Fibroblast of pulmonary artery (primary cell): Measurements from ENCODE around the gene APOF.
A peak's percentile ranks its signal among the peaks of the same experiment; 100 is the strongest.

Experiments used
- DNase-seq: peaks from one replicate; pipeline ENCODE4 v3.0.0-alpha.2; 2010; ENCODE audit warnings: low read depth
- H3K4me3 ChIP-seq: replicated peaks from 2 replicates; pipeline ENCODE4 v1.5.1; 2011; ENCODE audit warnings: low read depth, mild to moderate bottlenecking, control low read depth, low read length, moderate library complexity
- TF ChIP-seq, protein P1 (sequence below): IDR thresholded peaks from 2 replicates; pipeline ENCODE4 v1.5.1; 2011; ENCODE audit warnings: mild to moderate bottlenecking, control low read depth, low read length, inconsistent platforms; ENCODE audit errors: missing control alignments

APOF gene

GRCh38 chr12:56398324-56398723 is 35.7 kb upstream of the APOF start:
- TF ChIP-seq, protein P1, sequence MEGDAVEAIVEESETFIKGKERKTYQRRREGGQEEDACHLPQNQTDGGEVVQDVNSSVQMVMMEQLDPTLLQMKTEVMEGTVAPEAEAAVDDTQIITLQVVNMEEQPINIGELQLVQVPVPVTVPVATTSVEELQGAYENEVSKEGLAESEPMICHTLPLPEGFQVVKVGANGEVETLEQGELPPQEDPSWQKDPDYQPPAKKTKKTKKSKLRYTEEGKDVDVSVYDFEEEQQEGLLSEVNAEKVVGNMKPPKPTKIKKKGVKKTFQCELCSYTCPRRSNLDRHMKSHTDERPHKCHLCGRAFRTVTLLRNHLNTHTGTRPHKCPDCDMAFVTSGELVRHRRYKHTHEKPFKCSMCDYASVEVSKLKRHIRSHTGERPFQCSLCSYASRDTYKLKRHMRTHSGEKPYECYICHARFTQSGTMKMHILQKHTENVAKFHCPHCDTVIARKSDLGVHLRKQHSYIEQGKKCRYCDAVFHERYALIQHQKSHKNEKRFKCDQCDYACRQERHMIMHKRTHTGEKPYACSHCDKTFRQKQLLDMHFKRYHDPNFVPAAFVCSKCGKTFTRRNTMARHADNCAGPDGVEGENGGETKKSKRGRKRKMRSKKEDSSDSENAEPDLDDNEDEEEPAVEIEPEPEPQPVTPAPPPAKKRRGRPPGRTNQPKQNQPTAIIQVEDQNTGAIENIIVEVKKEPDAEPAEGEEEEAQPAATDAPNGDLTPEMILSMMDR: no peak
- no peak overlapping the region for H3K4me3 ChIP-seq
- no peak for DNase-seq

DNA sequence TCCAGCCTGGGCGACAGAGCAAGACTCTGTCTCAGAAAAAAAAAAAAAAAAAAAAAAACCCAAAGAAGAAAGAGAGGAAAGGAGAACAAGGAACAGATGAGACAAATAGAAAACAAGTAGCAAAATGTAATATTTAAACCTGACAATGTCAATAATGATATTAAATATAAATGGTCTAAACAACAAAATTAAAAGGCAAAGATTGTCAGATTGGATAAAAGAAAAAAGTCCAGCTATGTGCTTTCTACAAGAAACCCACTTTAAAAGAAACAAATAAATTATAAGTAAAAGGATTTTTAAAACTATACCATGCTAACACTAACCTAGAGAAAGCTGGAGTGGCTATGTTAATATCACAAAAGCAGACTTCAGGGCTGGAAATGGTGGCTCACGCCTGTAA is 29.7 kb upstream of the APOF start:
- DNase-seq: no peak
- TF ChIP-seq, protein P1: no peak
- no peak overlapping the region for H3K4me3 ChIP-seq

DNA sequence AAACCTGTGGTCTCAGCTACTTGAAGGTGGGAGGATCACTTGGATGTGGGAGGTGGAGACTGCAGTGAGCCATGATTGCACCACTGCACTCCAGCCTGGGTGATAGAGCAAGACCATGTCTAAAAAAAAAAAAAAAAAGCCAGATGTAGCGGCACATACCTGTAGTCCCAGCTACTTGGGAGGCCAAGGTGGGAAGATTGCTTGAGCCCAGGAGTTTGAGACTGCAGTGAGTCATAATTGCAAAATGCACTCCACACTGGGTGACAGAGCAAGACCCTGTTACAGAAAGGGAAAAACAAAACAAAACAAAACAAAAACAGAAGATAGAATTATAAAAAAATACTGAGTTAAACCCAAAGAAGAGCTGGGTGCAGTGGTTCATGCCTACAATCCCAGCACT is 29.1 kb upstream of the APOF start:
- no peak for DNase-seq
- TF ChIP-seq, protein P1: no peak
- no peak overlapping the region for H3K4me3 ChIP-seq

DNA sequence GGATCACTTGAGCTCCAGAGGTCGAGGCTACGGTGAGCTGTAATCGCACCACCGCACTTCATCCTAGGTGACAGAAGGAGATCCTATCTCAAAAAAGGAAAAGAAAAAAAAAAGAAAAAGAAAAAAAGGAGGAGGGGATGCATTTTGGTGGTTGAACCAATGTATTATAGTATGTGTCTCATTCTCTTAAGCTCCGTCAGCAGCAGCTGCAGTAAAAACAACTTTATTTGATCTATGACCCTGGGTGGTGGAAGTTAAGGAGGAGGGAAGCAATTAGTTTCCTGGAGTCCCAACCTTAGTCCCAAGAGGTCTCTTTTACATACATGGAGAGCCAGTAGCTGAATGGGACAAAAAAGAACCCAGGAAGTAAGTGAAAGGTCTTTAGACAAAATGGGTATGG is 26.8 kb upstream of the APOF start:
- no peak for DNase-seq
- H3K4me3 ChIP-seq: no peak overlapping the region
- TF ChIP-seq, protein P1: no peak

GRCh38 chr12:56387152-56387736 is 24.6 kb upstream of the APOF start:
- no peak overlapping the region for H3K4me3 ChIP-seq
- TF ChIP-seq, protein P1: no peak
- DNase-seq: peak; percentile 16

- DNase-seq: peak; percentile 12
- TF ChIP-seq, protein P1: no peak
- H3K4me3 ChIP-seq: no peak overlapping the region
Observed at GRCh38 chr12:56385873-56386272, 23.2 kb upstream of the APOF start.

DNA sequence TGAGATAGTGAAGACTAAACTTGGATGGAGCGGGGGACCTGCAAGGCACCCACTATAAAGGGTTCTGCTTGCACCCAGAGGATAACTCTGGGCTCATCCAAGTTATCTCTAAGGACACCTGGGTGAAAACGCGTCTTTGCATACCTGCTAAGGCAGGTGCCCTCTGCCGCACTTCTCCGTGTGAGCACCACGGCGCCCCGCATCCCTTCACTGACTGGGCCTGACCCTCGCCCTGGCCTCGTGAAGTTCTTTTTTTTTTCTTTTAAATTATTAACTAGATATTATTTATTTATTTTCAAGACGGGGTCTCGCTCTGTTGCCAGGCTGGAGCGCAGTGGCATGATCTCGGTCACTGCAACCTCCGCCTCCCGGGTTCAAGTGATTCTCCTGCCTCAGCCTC is 20.0 kb upstream of the APOF start:
- no peak overlapping the region for H3K4me3 ChIP-seq
- TF ChIP-seq, protein P1: no peak

More for the DNA sequence above, 20.0 kb upstream of the APOF start:
- no peak for DNase-seq
